HG02571 (cell line): ENCODE measurements around the gene MVD.

Experiments
- ATAC-seq: cut with Tn5 transposase; IDR thresholded peaks from one replicate; pipeline ENCODE4 v1.9.1; 2021; ENCODE audit warnings: mild to moderate bottlenecking, moderate library complexity; ENCODE audit not compliant: unreplicated experiment

The MVD gene

DNA sequence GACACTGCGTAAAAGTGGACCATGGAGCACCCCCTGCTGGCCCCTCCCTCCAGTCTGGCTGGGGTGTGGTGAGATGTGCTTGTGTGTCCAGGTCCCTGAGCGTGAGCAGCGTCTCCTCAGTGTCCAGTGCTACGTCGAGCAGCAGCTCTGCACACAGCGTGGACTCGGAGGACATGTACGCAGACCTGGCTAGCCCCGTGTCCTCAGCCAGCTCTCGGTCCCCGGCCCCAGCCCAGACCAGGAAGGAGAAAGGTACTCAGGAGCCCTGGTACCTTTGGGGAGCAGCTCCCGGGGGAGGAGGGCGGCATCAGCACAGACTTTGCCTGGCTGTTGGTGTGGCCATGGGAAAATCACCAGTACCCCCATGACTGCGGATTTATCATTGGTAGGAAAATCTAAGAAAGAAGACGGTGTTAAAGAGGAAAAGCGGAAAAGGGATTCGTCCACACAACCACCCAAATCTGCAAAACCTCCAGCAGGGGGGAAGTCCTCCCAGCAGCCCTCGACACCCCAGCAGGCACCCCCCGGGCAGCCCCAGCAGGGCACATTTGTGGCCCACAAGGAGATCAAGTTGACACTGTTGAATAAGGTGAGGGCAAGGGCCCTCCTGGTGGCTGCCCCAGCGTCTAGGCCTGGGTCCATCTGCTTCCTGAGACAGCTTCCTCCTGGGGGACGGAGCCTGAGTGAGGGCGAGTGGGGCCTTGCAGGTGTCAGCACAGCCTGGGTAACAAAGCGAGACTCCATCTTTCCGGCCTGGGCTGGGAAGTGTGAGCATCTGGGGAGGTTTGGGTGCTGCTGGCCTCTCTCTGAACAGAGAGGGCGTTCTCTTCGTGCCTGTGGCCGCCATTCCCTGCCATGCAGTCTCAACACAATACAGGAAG lies 35.1 kb downstream of the MVD start:
- ATAC-seq, result no peak

- ATAC-seq, result no peak
Observed at GRCh38 chr16:88626646-88627045, 36.2 kb downstream of the MVD start.

DNA sequence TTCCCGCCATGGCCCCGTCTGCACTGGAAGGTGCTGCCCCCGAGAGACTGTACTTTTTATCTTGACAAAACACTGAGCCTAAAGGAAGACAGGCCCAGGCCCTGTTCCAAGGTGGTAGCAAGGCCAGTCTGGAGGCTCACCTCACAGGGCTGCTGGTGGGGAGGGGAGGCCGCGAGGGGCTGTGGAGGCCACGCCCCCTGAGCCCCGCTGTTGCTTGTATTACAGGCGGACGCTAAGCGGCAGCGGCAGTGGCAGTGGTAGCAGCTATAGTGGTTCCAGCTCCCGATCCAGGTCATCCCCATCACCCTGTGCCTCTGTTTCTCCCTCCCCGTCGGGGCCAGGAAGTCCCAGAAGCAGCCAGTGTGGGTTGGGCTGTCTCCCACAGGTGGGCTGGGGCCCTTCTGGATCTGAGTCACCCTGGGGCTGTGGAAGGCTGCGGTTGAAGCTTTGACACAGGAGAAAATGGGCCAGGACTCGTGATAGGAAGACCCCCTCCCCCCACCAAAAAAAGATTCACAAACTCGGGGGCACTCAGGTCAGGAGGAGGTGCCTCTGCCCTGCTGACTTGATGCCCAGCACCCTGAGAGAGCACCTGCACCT lies 37.8 kb downstream of the MVD start:
- no peak for ATAC-seq

DNA sequence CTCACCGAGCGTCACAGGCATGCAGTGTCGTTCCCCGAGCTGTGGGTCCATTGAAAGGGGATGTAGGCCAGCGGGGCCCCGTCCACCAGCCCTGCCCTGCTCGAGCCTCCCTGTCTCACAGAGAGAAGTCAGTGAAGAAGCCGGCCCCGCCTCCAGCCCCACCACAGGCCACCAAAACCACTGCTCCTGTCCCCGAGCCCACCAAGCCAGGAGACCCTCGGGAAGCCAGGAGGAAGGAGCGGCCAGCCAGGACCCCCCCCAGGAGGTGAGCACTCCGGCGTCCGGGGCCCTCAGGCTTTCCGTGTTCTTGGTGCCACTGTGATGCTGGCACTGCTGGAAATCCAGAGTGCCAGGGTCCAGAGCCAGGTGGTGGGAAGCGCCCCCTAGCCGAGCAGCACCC lies 38.4 kb downstream of the MVD start:
- no peak for ATAC-seq

- no peak for ATAC-seq
Observed at GRCh38 chr16:88623858-88624257, 39.0 kb downstream of the MVD start.

DNA sequence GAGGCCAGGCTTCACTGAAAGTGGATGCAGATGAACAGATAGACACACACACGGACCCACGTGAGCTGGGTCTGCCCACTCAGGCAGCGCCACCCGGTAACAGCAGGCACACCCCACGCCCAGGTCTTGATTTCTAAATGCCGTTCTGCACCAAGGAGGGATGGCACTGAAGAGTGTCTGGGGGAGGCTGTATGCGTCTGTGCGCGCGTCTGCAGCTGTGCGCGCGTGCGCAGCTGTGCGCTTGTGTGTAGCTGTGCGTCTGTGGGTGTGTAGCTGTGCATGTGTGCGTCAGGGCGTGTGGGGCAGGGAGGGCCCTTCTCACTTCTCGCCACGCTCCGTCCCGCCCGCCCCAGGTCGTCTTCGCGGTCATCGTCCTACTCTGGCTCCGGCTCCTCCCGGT lies 40.0 kb downstream of the MVD start:
- no peak for ATAC-seq

DNA sequence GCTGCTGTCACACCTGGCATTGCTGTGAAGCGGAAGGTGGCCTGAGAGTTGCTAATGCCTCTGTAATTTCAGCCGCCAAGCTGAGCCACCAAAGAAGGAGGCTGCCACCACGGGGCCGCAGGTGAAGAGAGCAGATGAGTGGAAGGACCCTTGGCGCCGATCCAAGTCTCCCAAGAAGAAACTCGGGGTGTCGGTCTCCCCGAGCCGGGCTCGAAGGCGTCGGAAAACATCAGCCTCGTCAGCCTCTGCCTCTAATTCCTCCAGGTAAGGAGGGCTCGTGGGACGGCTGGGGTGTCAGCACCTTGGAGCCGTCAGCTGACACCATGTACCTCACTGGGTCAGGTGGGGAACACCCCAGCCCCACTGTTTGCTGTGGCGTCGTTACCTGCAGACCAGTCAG lies 40.8 kb downstream of the MVD start:
- ATAC-seq, result no peak

DNA sequence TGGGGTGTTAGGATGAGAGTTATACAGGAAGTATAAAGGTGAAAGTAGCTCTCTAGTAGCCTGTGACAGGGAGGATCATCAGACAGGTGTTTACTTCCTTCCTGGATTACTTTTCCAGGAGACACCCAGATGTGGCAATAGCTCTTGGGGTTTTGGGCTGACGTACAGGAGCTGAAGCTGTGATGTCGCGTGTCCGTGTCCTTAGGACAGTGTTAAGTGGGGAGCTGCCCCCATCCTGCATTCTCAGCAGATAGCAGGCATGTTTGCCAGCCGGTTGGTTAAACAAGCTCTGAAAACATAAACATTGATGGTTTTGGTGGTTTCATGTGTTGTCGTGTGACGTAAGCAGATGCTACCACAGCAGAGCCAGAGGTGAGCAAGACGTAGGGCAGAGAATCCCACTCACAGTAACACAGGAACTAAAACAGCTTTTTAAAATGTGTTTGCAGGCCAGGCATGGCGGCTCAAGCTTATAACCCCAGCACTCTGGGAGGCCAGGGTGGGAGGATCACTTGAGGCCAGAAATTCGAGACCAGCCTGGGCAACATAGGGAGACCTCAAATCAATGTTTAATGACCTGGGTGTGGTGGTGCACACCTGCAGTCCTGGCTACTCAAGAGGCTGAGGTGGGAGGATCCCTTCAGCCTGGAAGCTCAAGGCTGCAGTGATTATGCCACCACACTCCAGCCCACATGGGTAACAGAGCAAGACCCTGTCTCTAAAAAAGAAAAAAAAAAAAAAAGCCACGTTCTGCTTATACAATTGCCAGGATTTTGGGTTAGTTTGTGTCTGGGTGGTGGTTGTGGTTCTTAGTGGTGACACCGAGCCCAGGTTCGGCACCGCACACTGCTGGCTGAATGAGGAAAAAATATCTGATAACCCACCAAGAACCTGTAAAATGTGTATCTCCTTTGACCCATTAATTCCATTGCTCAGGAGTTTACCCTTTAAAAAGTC lies 42.8 kb downstream of the MVD start:
- ATAC-seq, result no peak

DNA sequence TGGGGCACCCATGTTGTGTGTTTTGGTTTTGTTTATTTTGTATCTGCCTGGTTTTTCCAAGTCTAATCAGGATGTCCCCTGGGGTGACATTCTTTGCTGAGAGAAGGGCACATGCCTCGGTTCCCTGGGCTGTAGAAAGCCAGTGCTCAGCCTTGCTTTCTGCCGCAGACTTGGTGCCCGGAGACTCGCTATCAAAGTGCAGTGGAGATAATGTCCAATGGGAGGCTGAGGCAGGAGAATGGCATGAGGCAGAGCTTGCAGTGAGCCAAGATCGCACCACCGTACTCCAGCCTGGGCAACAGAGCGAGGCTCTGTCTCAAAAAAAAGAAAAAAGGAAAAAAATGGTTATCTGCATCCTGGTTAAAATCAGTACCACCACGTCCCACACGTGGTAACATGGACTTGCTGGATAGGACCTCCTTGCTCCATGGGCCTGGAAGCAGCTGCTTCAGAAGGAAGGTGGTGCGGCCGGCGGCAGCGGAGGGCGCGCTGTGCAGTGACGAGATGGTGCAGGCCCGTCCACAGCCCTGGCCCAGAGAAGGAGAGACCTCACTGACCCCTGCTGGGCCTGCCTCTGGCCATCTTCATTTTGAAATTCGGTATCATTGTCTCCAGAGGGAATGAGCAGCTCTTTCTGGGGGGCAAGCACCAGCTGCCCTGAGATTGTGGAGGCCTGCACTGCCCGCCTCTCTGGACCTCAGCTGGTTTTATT lies 43.8 kb downstream of the MVD start:
- ATAC-seq, result no peak

- ATAC-seq, result no peak
Observed at GRCh38 chr16:88618182-88618955, 44.5 kb downstream of the MVD start.

DNA sequence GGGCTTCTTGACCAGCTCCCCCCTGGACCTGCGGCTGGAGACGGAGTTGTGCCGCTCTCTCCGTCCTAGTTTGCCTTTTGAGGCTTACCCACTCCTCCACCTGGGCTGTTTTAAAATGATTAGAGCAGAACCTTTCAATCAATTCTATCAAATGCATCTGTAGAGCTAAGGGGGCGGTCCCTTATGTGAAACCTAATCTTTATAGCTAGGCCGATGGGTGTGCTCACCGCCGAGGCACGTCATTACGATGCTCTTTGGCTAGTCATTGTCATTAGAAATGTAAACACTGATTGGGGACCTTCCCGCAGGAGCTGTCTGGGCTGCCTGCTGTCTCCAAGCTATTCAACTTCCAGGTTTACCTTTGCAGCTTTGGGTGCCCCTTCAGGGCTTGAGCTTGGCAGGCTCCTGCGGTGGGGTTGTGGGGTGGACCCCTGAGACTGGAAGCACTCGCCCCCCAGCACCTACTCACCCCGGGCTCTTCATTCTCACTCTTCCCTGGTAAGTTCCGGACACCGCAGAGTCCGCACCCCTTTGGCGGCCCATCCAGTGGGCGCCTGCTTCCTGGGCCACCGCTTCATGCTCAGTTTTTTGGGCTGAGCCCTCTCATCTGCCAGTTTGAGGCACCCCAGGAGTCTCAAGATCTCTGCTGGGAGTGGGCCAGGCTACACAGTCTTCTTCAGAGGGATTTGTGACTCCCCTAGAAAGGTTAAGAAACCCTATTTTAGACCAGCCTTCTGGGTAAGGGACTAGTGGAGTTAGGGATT lies 45.4 kb downstream of the MVD start:
- no peak for ATAC-seq

DNA sequence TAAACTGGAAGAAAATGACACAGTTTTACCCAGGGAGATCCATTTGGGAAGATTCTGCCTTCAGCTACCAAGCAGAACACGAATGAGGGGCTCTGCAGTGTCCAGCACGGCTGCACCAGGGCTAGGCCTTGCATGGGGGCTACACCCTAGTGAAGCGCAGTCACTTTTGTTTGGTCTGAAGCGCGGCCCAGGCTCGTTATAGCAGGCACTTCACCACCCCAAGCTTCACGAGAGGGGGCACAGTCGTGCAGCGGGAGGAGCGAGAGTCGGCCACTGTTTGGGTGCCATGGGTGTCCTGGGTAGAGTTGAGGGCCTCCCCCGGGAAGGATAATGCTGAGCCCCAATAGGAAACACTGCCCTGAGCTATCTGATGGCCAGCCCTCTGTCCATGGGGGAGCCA lies 46.2 kb downstream of the MVD start:
- no peak for ATAC-seq

DNA sequence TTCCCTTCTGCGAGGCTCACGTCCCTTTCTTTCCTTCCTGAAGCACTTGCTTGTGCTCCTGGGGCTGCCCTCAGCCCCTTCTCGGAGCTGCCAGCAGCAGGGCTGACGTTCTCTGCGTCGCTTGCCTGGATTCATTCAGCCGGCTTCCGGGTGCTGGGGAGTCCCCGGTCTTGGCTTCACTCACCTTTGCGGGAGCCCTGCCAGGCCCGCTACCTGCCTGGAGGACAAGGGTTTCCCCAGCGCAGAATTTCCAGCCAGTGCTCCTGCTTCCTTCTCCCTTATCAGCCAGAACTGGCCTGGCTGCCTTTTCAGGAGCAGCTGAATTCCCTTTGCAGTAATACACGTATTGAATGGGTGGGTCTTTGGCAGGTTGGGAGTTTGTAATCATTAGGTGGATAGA lies 46.6 kb downstream of the MVD start:
- ATAC-seq, result no peak

- ATAC-seq, result no peak
Observed at GRCh38 chr16:88614818-88615580, 47.9 kb downstream of the MVD start.

GRCh38 chr16:88613911-88614817 lies 48.7 kb downstream of the MVD start:
- ATAC-seq, result no peak

- no peak for ATAC-seq
Observed at GRCh38 chr16:88613293-88613692, 49.6 kb downstream of the MVD start.
